ENCODE results near the gene CEBPZ.
"Not testable (repeated sequence)": the region's sequence is repeated elsewhere in the genome, so short reads cannot be mapped to it uniquely, and the experiment has no call there.

CEBPZ gene

GRCh38 chr2:37215250-37215649 is 16.1 kb downstream of the CEBPZ start:
- DNase-seq (ENCODE audit: low read depth) = no peak

DNA sequence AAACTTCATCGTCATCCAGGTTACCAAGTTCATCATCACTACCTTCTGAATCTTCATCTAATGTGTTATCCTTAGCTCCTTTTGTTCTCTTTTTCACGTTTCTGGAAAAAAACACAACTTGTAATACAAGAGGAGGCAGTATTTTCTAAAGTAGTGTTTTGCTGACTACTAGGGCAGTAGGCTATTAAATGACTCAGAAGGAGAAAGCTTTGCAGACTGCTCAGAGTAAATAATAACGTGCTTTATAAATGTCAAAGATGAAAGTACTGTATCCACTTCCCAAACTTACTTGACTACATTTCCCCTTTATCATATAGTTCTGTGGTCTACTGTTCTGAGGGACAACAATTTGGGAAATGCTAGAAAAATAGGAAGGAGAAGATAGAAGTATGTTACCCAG is 19.5 kb downstream of the CEBPZ start:
- no peak for DNase-seq (ENCODE audit: low read depth)

DNA sequence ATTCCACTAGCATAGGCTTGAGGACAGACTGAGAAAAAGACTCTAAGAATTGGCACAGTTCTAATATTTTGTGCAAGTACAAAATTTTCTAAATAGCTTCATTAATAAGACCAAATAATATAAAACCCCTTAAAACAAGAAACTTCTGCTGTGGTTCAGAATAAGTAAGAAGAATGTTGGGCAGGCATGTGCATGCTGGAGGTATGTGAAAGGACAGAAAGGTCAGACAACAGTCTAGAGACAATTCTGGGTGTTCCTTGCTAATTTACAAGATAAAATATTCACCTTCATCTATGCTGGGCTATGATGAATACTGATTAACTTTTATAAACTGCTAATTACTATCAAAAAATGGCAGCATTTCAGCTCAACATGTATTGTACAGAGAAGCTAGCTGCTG is 20.2 kb downstream of the CEBPZ start:
- peak; percentile 29 for DNase-seq (ENCODE audit: low read depth)

DNA sequence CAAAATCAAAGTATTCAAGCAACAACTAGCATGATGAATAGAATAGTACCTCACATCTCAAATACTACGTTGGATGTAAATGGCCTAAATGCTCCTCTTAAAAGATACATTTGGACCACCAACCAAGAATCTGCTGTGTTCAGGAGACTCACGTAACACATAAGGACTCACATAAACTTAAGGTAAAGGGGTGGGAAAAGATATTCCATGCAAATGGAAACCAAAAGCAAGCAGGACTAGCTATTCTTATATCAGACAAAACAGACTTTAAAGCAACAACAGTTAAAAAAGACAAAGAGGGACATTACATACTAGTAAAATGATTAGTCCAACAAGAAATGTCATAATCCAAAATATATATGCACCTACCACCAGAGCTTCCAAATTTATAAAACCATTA is 24.6 kb downstream of the CEBPZ start:
- DNase-seq (ENCODE audit: low read depth) = not testable (repeated sequence)

GRCh38 chr2:37205689-37206341 is 25.6 kb downstream of the CEBPZ start:
- DNase-seq (ENCODE audit: low read depth) = no peak

GRCh38 chr2:37205071-37205661 is 26.2 kb downstream of the CEBPZ start:
- not testable (repeated sequence) for DNase-seq (ENCODE audit: low read depth)

GRCh38 chr2:37203708-37204107 is 27.7 kb downstream of the CEBPZ start:
- no peak for DNase-seq (ENCODE audit: low read depth)

- DNase-seq (ENCODE audit: low read depth) = peak; percentile 17
These were observed 29.6 kb downstream of the CEBPZ start for GRCh38 chr2:37201766-37202165.

DNA sequence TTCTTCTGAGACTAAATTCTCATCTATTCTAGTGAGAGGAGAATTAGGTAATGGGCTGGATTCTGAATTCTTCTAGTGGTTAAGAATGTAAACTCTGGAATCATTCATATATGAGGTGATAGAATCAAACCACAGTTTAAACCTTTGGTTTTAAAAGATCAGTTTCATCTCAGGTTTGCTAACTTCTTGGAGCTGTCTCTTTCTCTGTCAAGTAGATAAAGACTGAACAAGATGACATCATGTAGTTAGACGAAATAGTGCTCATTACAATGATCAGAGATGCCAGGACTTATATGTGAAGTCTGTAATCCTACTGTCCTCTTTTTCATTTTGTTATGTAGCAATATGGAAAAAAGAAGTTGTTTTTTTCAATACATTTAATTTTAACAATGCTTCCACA is 30.2 kb downstream of the CEBPZ start:
- no peak for DNase-seq (ENCODE audit: low read depth)

GRCh38 chr2:37198681-37199065 is 32.7 kb downstream of the CEBPZ start:
- DNase-seq (ENCODE audit: low read depth) = no peak

GRCh38 chr2:37196320-37197195 is 34.8 kb downstream of the CEBPZ start, which contains the start of gene CEBPZOS:
TSS of gene CEBPZOS (plus strand) at chr2:37196496. CDS start at chr2:37199705, 3,209 bp downstream.
- DNase-seq (ENCODE audit: low read depth) = peak; percentile 74

- DNase-seq (ENCODE audit: low read depth) = not testable (repeated sequence)
These were observed 35.5 kb downstream of the CEBPZ start for GRCh38 chr2:37195862-37196319.

GRCh38 chr2:37192551-37192950 is 38.8 kb downstream of the CEBPZ start:
- DNase-seq (ENCODE audit: low read depth) = no peak

GRCh38 chr2:37191747-37192146 is 39.6 kb downstream of the CEBPZ start:
- DNase-seq (ENCODE audit: low read depth) = no peak

GRCh38 chr2:37191253-37191652 is 40.1 kb downstream of the CEBPZ start:
- no peak for DNase-seq (ENCODE audit: low read depth)

GRCh38 chr2:37190290-37190689 is 41.1 kb downstream of the CEBPZ start:
- no peak for DNase-seq (ENCODE audit: low read depth)

DNA sequence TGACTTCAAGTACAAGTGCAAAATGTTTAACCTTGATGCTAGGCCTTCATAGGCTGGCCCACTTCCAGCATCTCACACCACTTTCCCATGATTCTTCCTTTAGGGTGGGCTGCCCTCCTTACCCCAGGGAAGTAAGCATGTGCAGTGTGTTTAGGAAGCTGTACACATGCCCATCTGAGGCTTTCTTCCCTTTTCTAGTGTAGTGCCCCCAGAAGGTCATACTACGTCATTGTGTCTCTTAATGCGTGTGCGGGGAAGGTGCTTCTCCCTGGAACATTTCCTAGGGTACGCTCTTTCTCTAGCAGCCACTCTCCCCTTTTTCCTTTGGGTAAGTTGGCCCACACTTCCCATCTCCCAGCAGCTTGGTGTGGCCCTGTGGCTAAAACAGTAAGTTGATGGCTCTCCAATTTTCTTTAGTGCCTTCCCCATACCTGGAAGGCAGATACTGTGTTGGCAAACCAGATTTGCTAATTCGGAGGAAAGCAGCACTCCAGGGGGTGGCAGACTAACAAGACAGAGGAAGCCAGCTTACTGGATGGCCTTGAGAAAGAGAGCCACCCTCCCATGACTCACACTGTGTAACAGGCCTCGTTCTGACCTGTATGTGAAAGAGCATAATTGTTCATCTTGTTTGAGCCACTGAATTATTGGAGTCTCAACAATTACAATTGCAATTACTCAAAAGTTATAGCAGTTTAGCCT is 41.8 kb downstream of the CEBPZ start:
- peak; percentile 90 for DNase-seq (ENCODE audit: low read depth)

- no peak for DNase-seq (ENCODE audit: low read depth)
These were observed 42.8 kb downstream of the CEBPZ start, which contains the start of gene SULT6B1 for GRCh38 chr2:37188570-37188969. TSS of gene SULT6B1 (minus strand) at chr2:37188670. CDS start at chr2:37188640, 30 bp downstream.

GRCh38 chr2:37181726-37182684 is 49.4 kb downstream of the CEBPZ start:
- DNase-seq (ENCODE audit: low read depth) = peak; percentile 86

GRCh38 chr2:37180640-37181039 is 50.8 kb downstream of the CEBPZ start:
- no peak for DNase-seq (ENCODE audit: low read depth)
